B cell (primary cell): ENCODE measurements around the gene SEMA3A. TPM values are rescaled to one million over a fixed set of nuclear protein-coding genes. Genes with fewer than 3 reads are reported as not detected.

ENCODE experiments used
- ATAC-seq: fragments of 200-7000 bp; cut with Tn5 transposase; one replicate; pipeline ENCODE4 v1.10.0; 2021; ENCODE audit warnings: low read depth, mild to moderate bottlenecking, moderate number of reproducible peaks, moderate library complexity
- CTCF ChIA-PET: fragments of 350-600 bp; sonication (Branson Sonifier 250); formaldehyde crosslinking; loops from one replicate; lab custom pipeline; 2021; ENCODE audit warnings: antibody characterized with exemption, inconsistent platforms; lab: Charles Lee
- POLR2A ChIA-PET: fragments of 350-600 bp; sonication (Branson Sonifier 250); formaldehyde crosslinking; loops from one replicate; lab custom pipeline; 2021; ENCODE audit warnings: antibody characterized with exemption; lab: Charles Lee
- DNase-seq: peaks from one replicate; pipeline ENCODE4 v3.0.0; 2013
- H2AFZ ChIP-seq: 2 replicates; pipeline ENCODE4 v1.6.1; 2012; ENCODE audit warnings: mild to moderate bottlenecking, low read depth, low read length; ENCODE audit not compliant: insufficient read depth, poor library complexity, severe bottlenecking
- H3K27ac ChIP-seq, 2 donors: 1 replicate in 1 of 2; 2 replicates in 1 of 2; pipeline ENCODE4 v1.5.1; 2012 to 2013; ENCODE audit warnings: low read length in 2 of 2, mild to moderate bottlenecking in 2 of 2, moderate library complexity in 1 of 2
- H3K27me3 ChIP-seq, 4 experiments: fragments of 200-600 bp in 1 of 4; sonication (generic) in 1 of 4; replicated peaks in 1 of 4; 1 replicate in 2 of 4; 2 replicates in 2 of 4; pipeline versions ENCODE4 v1.6.1 to v1.7.0; 2013 to 2016; ENCODE audit warnings: low read length in 3 of 4, mild to moderate bottlenecking in 2 of 4, mixed read lengths in 1 of 4, moderate library complexity in 1 of 4; ENCODE audit not compliant: insufficient read depth in 4 of 4, control insufficient read depth in 3 of 4; ENCODE audit errors: control extremely low read depth in 1 of 4
- H3K36me3 ChIP-seq, 2 experiments: replicated peaks in 1 of 2; 1 replicate in 1 of 2; 2 replicates in 1 of 2; pipeline versions ENCODE4 v1.6.1 to v1.7.1; 2013; ENCODE audit warnings: low read length in 1 of 2; ENCODE audit not compliant: insufficient read depth in 2 of 2, control insufficient read depth in 1 of 2; ENCODE audit errors: control extremely low read depth in 1 of 2, extremely low read depth in 1 of 2
- H3K4me1 ChIP-seq, 2 donors: fragments of 200-600 bp in 1 of 2; sonication (generic) in 1 of 2; 1 replicate in 1 of 2; 2 replicates in 1 of 2; pipeline versions ENCODE4 v1.5.1 to v1.6.1; 2013 to 2017; ENCODE audit warnings: low read length in 2 of 2; ENCODE audit not compliant: control insufficient read depth in 2 of 2, insufficient read depth in 2 of 2
- H3K4me2 ChIP-seq: replicated peaks from 2 replicates; pipeline ENCODE3; 2012; ENCODE audit warnings: mild to moderate bottlenecking, low read depth, low read length; ENCODE audit not compliant: poor library complexity, severe bottlenecking
- H3K4me3 ChIP-seq, 5 experiments: fragments of 200-600 bp in 1 of 5; sonication (generic) in 1 of 5; 1 replicate in 3 of 5; 2 replicates in 2 of 5; pipeline versions ENCODE4 v1.5.1 to v1.7.0; 2011 to 2016; ENCODE audit warnings: low read length in 4 of 5, mild to moderate bottlenecking in 4 of 5, low read depth in 2 of 5, control low read depth in 1 of 5, moderate library complexity in 1 of 5; ENCODE audit not compliant: insufficient read depth in 1 of 5; ENCODE audit errors: control extremely low read depth in 1 of 5, extremely low read depth in 1 of 5
- H3K79me2 ChIP-seq: fragments of 200-600 bp; sonication (generic); one replicate; pipeline ENCODE4 v1.6.0; 2016; ENCODE audit warnings: low read length; ENCODE audit not compliant: control insufficient read depth, insufficient read depth
- H3K9ac ChIP-seq: fragments of 200-600 bp; sonication (generic); 2 replicates; pipeline ENCODE4 v1.6.1; 2017; ENCODE audit warnings: mild to moderate bottlenecking, low read length, moderate library complexity
- H3K9me3 ChIP-seq, 3 donors: one replicate each; pipeline versions ENCODE4 v1.6.1 to v1.7.1; 2013; ENCODE audit warnings: low read length in 2 of 3; ENCODE audit not compliant: control insufficient read depth in 2 of 3, insufficient read depth in 1 of 3; ENCODE audit errors: control extremely low read depth in 1 of 3
- H4K20me1 ChIP-seq: 2 replicates; pipeline ENCODE4 v1.6.0; 2012; ENCODE audit warnings: mild to moderate bottlenecking, low read length; ENCODE audit not compliant: insufficient read depth, control insufficient read depth, poor library complexity, severe bottlenecking
- H3K27ac Mint-ChIP-seq: one replicate; pipeline ENCODE4 v1.8.0; 2021; ENCODE audit warnings: mixed read lengths
- H3K27me3 Mint-ChIP-seq: one replicate; pipeline ENCODE4 v1.8.0; 2021; ENCODE audit warnings: mixed read lengths
- H3K4me1 Mint-ChIP-seq: one replicate; pipeline ENCODE4 v1.8.0; 2021; ENCODE audit warnings: mixed read lengths
- H3K4me3 Mint-ChIP-seq: one replicate; pipeline ENCODE4 v1.8.0; 2021; ENCODE audit warnings: mixed read lengths
- H3K9me3 Mint-ChIP-seq: one replicate; pipeline ENCODE4 v1.8.0; 2022; ENCODE audit warnings: mixed read lengths; ENCODE audit not compliant: insufficient read depth
- CTCF ChIP-seq: fragments of 200-600 bp; IDR thresholded peaks from one replicate; pipeline ENCODE4 v1.8.0; 2022; ENCODE audit warnings: antibody characterized with exemption, mild to moderate bottlenecking
- EZH2 ChIP-seq: IDR thresholded peaks from 2 replicates; pipeline ENCODE4 v1.6.1; 2012; ENCODE audit warnings: borderline replicate concordance, low read depth, mild to moderate bottlenecking, moderate library complexity, low read length; ENCODE audit not compliant: insufficient read depth, poor library complexity, severe bottlenecking
- WGBS: methylation state at CpG from one replicate; pipeline ENCODE4 v1.1.5; 2013; ENCODE audit warnings: missing lambda C conversion rate; ENCODE audit not compliant: insufficient coverage; 5-methylcytosine and 5-hydroxymethylcytosine counted together
- intact Hi-C: fragments of 100-400 bp; cut with micrococcal nuclease; formaldehyde crosslinking; loops from one replicate; pipeline ENCODE4 v1.10.0; 2022
- polyA plus RNA-seq: library from polyadenylated mRNA; depleted of rRNA; stranded (reverse); fragments of >200 nt; gene quantifications from 2 replicates; pipeline ENCODE4 v1.2.3, GENCODE V29; 2012
- total RNA-seq, 2 donors: library from RNA; stranded (reverse); fragments of 120-200 nt in 1 of 2; gene quantifications; 1 replicate in 1 of 2; 2 replicates in 1 of 2; pipeline versions ENCODE4 v1.2.3 to v1.2.4, GENCODE V29; 2013 to 2022

SEMA3A gene
- total and polyA plus RNA-seq, 2 donors (not counting 1 experiment from before 2014, with no cell fraction given) = not detected

- Histone ChIP-seq H3K9ac (no peak overlapping the region), H3K27ac (no peak overlapping the region), H3K79me2 (no peaks in the 10 kb centered on the region), H3K4me2 (no peak overlapping the region), H3K27me3 (no peaks in the 10 kb centered on the region), H3K4me3 (no peak overlapping the region), H3K36me3 (no peaks in the 10 kb centered on the region), H3K4me1 (no peaks in the 10 kb centered on the region), H2AFZ (no peak overlapping the region), H4K20me1 (no peaks in the 10 kb centered on the region), H3K9me3 (no peaks in the 10 kb centered on the region)
- WGBS = no CpG with 5 or more reads among the region's 2 CpGs
- no peaks in the 10 kb centered on the region for H3K9me3 Mint-ChIP-seq
- no peak for DNase-seq
- H3K4me3 Mint-ChIP-seq = no peak overlapping the region
- intact Hi-C loops = no loop called here
- H3K27me3 Mint-ChIP-seq = no peaks in the 10 kb centered on the region
- CTCF ChIA-PET = no interaction called here
- H3K4me1 Mint-ChIP-seq = no peaks in the 10 kb centered on the region
- POLR2A ChIA-PET = no interaction called here
- TF ChIP-seq EZH2 (no peak), CTCF (no peak)
- no peak overlapping the region for H3K27ac Mint-ChIP-seq
- no peak for ATAC-seq
Measured at GRCh38 chr7:84083846-84084245, 110.7 kb downstream of the SEMA3A start.

- H2AFZ ChIP-seq = no peak overlapping the region
- H3K27me3 Mint-ChIP-seq = no peaks in the 10 kb centered on the region
- no peak overlapping the region for H3K4me3 Mint-ChIP-seq
- TF ChIP-seq EZH2 (no peak), CTCF (no peak)
- H3K79me2 ChIP-seq = no peaks in the 10 kb centered on the region
- H3K4me1 ChIP-seq = no peaks in the 10 kb centered on the region
- ChIA-PET POLR2A (no interaction called here), CTCF (no interaction called here)
- no peak for DNase-seq
- no peaks in the 10 kb centered on the region for H3K9me3 Mint-ChIP-seq
- intact Hi-C loops = no loop called here
- no peak overlapping the region for H3K27ac Mint-ChIP-seq
- H3K9me3 ChIP-seq = no peaks in the 10 kb centered on the region
- no peak for ATAC-seq
- no peaks in the 10 kb centered on the region for H4K20me1 ChIP-seq
- no peaks in the 10 kb centered on the region for H3K36me3 ChIP-seq
- no peak overlapping the region for H3K4me2 ChIP-seq
- H3K4me1 Mint-ChIP-seq = no peaks in the 10 kb centered on the region
- no peak overlapping the region for H3K9ac ChIP-seq
- no peaks in the 10 kb centered on the region for H3K27me3 ChIP-seq
- no peak overlapping the region for H3K27ac ChIP-seq
- WGBS = no CpG with 5 or more reads among the region's 3 CpGs
- H3K4me3 ChIP-seq = no peak overlapping the region
Measured at GRCh38 chr7:84081973-84082522, 112.5 kb downstream of the SEMA3A start.
